HL-60 (cell line): ENCODE measurements around the gene TP53I3.

Source experiments
- CTCF ChIP-seq: IDR thresholded peaks from one replicate; pipeline ENCODE4 v1.5.1; 2011; ENCODE audit warnings: low read length, control low read depth, inconsistent platforms; ENCODE audit not compliant: insufficient read depth
- GABPA ChIP-seq: IDR thresholded peaks from 2 replicates; pipeline ENCODE4 v1.6.1; 2012; ENCODE audit warnings: low read depth
- SPI1 ChIP-seq: IDR thresholded peaks from 2 replicates; pipeline ENCODE4 v1.6.1; 2012; ENCODE audit warnings: low read depth, mild to moderate bottlenecking, borderline replicate concordance

GRCh38 chr2:24105816-24106215 is 21.2 kb upstream of the TP53I3 start:
- TF ChIP-seq SPI1, result no peak
- no peak for TF ChIP-seq CTCF
- no peak for TF ChIP-seq GABPA
